PFSK-1 (cell line): ENCODE data around the gene MYO7A.

ENCODE experiments used
- FOXP2 ChIP-seq: optimal IDR thresholded peaks from 2 replicates; pipeline ENCODE3; 2011; ENCODE audit warnings: borderline replicate concordance, control low read depth, inconsistent platforms; ENCODE audit not compliant: insufficient read depth; ENCODE audit errors: extremely low read length, extremely low read depth
- POLR2AphosphoS5 ChIP-seq: IDR thresholded peaks from 2 replicates; pipeline ENCODE4 v1.6.1; 2012; ENCODE audit warnings: low read depth, mild to moderate bottlenecking, control low read depth, low read length, moderate library complexity
- REST ChIP-seq, 2 experiments: IDR thresholded peaks; 2 replicates each; pipeline versions ENCODE4 v1.6.1 to v1.8.0; 2011 to 2012; ENCODE audit warnings: low read depth in 2 of 2, low read length in 2 of 2, control low read depth in 1 of 2, inconsistent platforms in 1 of 2, mild to moderate bottlenecking in 1 of 2, moderate library complexity in 1 of 2; ENCODE audit not compliant: insufficient read depth in 1 of 2
- SIN3A ChIP-seq: IDR thresholded peaks from 2 replicates; pipeline ENCODE4 v1.6.1; 2012; ENCODE audit warnings: mild to moderate bottlenecking, low read length, moderate library complexity, borderline replicate concordance; ENCODE audit not compliant: insufficient read depth
- TAF1 ChIP-seq: IDR thresholded peaks from 2 replicates; pipeline ENCODE4 v1.6.1; 2012; ENCODE audit warnings: low read length, control low read depth, borderline replicate concordance; ENCODE audit not compliant: insufficient read depth

Gene MYO7A

GRCh38 chr11:77150836-77151235 is 22.8 kb downstream of the MYO7A start:
- TF ChIP-seq REST (IDR thresholded peaks at IDR 0.05; ENCODE audit: insufficient read depth in 1 of 2, low read depth in 2 of 2, low read length in 2 of 2) = no peak
- TF ChIP-seq POLR2AphosphoS5 = no peak
- TF ChIP-seq SIN3A = no peak
- TF ChIP-seq TAF1 = no peak
- no peak for TF ChIP-seq FOXP2

GRCh38 chr11:77151804-77152509 is 23.9 kb downstream of the MYO7A start:
- TF ChIP-seq FOXP2 (no peak), POLR2AphosphoS5 (no peak), SIN3A (no peak), REST (IDR thresholded peaks at IDR 0.05; ENCODE audit: insufficient read depth in 1 of 2, low read depth in 2 of 2, low read length in 2 of 2) (no peak), TAF1 (no peak)

GRCh38 chr11:77152846-77153245 is 24.8 kb downstream of the MYO7A start:
- TF ChIP-seq POLR2AphosphoS5 (no peak), REST (IDR thresholded peaks at IDR 0.05; ENCODE audit: insufficient read depth in 1 of 2, low read depth in 2 of 2, low read length in 2 of 2) (no peak), FOXP2 (no peak), SIN3A (no peak), TAF1 (no peak)

GRCh38 chr11:77153276-77154185 is 25.5 kb downstream of the MYO7A start:
- no peak for TF ChIP-seq REST (IDR thresholded peaks at IDR 0.05; ENCODE audit: insufficient read depth in 1 of 2, low read depth in 2 of 2, low read length in 2 of 2)
- TF ChIP-seq SIN3A = no peak
- no peak for TF ChIP-seq POLR2AphosphoS5
- no peak for TF ChIP-seq FOXP2
- TF ChIP-seq TAF1 = no peak
